ENCODE data around the gene NOL4L.

DNA sequence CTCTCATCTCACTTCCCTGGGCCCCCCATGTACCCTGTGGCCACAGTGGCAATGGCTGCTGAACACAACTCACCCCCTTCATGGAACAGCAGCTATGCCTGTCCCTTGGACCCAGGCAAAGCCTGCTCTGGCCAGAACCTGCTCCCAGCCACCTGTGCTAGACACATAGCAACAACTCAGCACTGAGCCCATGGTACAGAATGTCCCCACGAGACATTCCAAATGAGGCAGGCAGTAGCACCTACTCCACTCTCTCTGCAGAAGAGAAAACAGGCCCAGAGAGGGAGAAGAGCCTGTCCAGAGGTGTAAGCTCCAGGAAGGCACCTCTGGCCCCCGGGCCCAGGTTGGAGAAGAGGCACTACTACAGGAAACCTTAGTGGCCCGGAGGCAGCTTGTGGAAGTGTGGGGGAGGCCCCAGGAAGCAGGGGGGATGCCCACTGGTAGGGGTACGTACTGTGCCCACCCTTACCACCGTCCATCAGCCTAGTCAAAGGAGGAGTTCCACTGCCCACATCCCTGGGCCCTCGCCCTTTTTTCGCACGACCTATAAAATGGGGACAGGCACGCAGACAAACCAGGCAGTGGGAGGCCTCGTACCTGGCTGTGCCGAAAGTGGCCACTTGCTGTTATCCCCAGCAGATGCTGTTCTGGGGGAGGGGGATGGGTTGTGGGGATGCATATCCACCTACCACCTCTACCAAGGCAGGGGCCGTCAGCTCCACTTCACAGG, 129.8 kb downstream of the NOL4L start:
- TF ChIP-seq, protein P1, sequence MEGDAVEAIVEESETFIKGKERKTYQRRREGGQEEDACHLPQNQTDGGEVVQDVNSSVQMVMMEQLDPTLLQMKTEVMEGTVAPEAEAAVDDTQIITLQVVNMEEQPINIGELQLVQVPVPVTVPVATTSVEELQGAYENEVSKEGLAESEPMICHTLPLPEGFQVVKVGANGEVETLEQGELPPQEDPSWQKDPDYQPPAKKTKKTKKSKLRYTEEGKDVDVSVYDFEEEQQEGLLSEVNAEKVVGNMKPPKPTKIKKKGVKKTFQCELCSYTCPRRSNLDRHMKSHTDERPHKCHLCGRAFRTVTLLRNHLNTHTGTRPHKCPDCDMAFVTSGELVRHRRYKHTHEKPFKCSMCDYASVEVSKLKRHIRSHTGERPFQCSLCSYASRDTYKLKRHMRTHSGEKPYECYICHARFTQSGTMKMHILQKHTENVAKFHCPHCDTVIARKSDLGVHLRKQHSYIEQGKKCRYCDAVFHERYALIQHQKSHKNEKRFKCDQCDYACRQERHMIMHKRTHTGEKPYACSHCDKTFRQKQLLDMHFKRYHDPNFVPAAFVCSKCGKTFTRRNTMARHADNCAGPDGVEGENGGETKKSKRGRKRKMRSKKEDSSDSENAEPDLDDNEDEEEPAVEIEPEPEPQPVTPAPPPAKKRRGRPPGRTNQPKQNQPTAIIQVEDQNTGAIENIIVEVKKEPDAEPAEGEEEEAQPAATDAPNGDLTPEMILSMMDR (IDR thresholded peaks at IDR 0.05) = no peak
- TF ChIP-seq EP300 (IDR thresholded peaks at IDR 0.05) = no peak
